Endothelial cell (in vitro differentiated cells): ENCODE results near the gene PLPP7. TPM values are rescaled to one million over a fixed set of nuclear protein-coding genes. Genes with fewer than 3 reads are reported as not detected.

Source experiments
- DNase-seq: peaks from one replicate; pipeline ENCODE4 v3.0.0; 2021; ENCODE audit warnings: low spot score
- H3K27ac Mint-ChIP-seq: one replicate; pipeline ENCODE4 v1.8.0; 2021; ENCODE audit warnings: mixed read lengths, inconsistent platforms; ENCODE audit not compliant: unreplicated experiment
- H3K27me3 Mint-ChIP-seq: one replicate; pipeline ENCODE4 v1.8.0; 2021; ENCODE audit warnings: mild to moderate bottlenecking, moderate library complexity, mixed read lengths, inconsistent platforms; ENCODE audit not compliant: unreplicated experiment
- H3K36me3 Mint-ChIP-seq: one replicate; pipeline ENCODE4 v1.8.0; 2021; ENCODE audit warnings: mild to moderate bottlenecking, low read depth, mixed read lengths, inconsistent platforms; ENCODE audit not compliant: unreplicated experiment
- H3K4me1 Mint-ChIP-seq: one replicate; pipeline ENCODE4 v1.8.0; 2021; ENCODE audit warnings: mild to moderate bottlenecking, mixed read lengths, inconsistent platforms; ENCODE audit not compliant: unreplicated experiment
- H3K4me3 Mint-ChIP-seq: one replicate; pipeline ENCODE4 v1.8.0; 2021; ENCODE audit warnings: mild to moderate bottlenecking, mixed read lengths, inconsistent platforms; ENCODE audit not compliant: unreplicated experiment
- H3K9me3 Mint-ChIP-seq: one replicate; pipeline ENCODE4 v1.8.0; 2021; ENCODE audit warnings: mixed read lengths, inconsistent platforms; ENCODE audit not compliant: unreplicated experiment
- CTCF ChIP-seq: fragments of 200-600 bp; sonication (generic); IDR thresholded peaks from one replicate; pipeline ENCODE4 v1.5.0; 2021; ENCODE audit warnings: antibody characterized with exemption; ENCODE audit not compliant: unreplicated experiment
- total RNA-seq: library from RNA; stranded (reverse); fragmentation: NEBNext Ultra II Directional; extraction: Animal tissue kit (Norgen Biotek cat#: 25700); gene quantifications from one replicate; pipeline ENCODE4 v1.2.1, GENCODE V29; 2021; ENCODE audit not compliant: unreplicated experiment

PLPP7 gene
- total RNA-seq, 1 donor from 2014 or later = 4.9 TPM

- Mint-ChIP-seq H3K36me3 (peaks cover 14% of the 10 kb centered on the region), H3K4me3 (peak overlapping the region; percentile 82), H3K27ac (no peak overlapping the region), H3K27me3 (peaks cover 17% of the 10 kb centered on the region), H3K9me3 (no peaks in the 10 kb centered on the region), H3K4me1 (peaks cover 23% of the 10 kb centered on the region)
- no peak for DNase-seq
- TF ChIP-seq CTCF = no peak
Observed at GRCh38 chr9:131279196-131279862, 10.2 kb upstream of the PLPP7 start.

DNA sequence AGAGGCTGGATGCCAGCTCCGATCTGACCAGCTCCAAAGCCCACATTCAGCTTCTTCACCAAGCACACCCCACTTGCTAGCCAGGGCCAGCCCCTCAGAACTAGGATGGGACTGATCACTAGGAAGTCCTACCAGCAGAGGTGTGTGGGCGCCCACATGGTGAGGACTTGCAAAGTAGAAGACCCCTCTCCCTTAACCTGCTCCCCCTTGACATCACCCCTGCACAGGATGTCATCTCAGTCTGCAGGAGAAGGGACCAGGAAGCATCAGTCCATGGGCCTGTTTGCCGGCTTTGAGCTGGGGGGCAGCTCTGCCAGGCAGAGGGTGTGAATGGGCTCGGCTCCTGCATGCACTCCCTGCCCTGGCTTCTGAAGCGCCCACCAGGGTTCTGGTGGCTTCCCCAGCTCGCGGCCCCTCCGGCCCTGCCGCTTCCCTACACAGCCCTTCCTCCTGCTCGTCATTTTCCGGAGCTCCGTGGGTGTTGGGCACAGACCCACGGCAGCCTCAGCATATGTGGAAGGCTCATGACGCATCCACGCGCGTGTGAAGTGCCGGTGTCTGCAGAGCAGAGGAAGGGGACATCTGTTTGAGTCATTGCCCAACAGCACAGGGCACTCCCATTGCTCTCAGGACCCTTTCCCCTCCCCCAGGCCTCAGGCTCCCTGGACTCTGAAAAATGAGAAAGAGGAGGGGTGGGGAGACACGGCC, 9.5 kb upstream of the PLPP7 start:
- no peak overlapping the region for H3K4me3 Mint-ChIP-seq
- H3K27ac Mint-ChIP-seq = no peak overlapping the region
- no peak for DNase-seq
- H3K4me1 Mint-ChIP-seq = peaks cover 18% of the 10 kb centered on the region
- peaks cover 19% of the 10 kb centered on the region for H3K27me3 Mint-ChIP-seq
- no peaks in the 10 kb centered on the region for H3K9me3 Mint-ChIP-seq
- no peak for TF ChIP-seq CTCF
- H3K36me3 Mint-ChIP-seq = peaks cover 12% of the 10 kb centered on the region

DNA sequence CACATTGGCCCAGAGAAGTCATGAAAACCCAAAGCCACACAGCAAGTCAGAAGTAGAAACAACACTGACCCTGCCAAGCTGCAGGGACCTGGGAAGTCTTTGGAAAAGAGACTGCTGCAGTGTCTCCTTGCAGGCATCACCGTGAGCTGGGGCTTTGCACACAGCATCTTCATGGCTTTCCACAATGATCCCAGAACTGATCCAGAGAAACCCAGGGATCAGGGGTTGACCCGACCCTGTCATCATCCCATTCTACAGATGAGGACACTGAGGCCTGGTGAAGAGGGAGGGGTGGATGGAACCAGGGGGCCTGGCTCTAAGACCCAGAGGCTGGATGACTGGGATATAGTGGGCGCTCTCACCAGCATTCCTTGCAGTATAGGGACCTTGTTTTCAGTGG, 8.9 kb upstream of the PLPP7 start:
- Mint-ChIP-seq H3K36me3 (peaks cover 12% of the 10 kb centered on the region), H3K9me3 (no peaks in the 10 kb centered on the region), H3K27ac (no peak overlapping the region), H3K4me1 (peaks cover 14% of the 10 kb centered on the region), H3K27me3 (peaks cover 19% of the 10 kb centered on the region), H3K4me3 (no peak overlapping the region)
- DNase-seq = no peak
- TF ChIP-seq CTCF = no peak

GRCh38 chr9:131281119-131281965, 8.2 kb upstream of the PLPP7 start:
- Mint-ChIP-seq H3K4me3 (peak overlapping the region; percentile 65), H3K4me1 (peaks cover 7% of the 10 kb centered on the region), H3K9me3 (no peaks in the 10 kb centered on the region), H3K36me3 (peaks cover 7% of the 10 kb centered on the region), H3K27me3 (peaks cover 17% of the 10 kb centered on the region), H3K27ac (no peak overlapping the region)
- DNase-seq = no peak
- TF ChIP-seq CTCF = no peak
